GM12878 (cell line): ENCODE results near the gene MAML2. TPM values are rescaled to one million over a fixed set of nuclear protein-coding genes. Genes with fewer than 3 reads are reported as not detected.

Experiments
- ATAC-seq: fragments of 200-7000 bp; cut with Tn5 transposase; 3 replicates; pipeline ENCODE4 v1.9.1; 2020; ENCODE audit warnings: mild to moderate bottlenecking, moderate library complexity
- BruUV-seq: library from RNA; stranded (reverse); fragments of 400-500 nt; replicated peaks from 2 replicates; lab custom pipeline; 2021; lab: Mats Ljungman, UMichigan
- CTCF ChIA-PET: fragments of 300-600 bp; sonication (Branson Sonifier 250); formaldehyde crosslinking; extraction: SDS; loops from one replicate; lab custom pipeline; 2021; ENCODE audit warnings: inconsistent platforms; lab: Yijun Ruan, JAX
- POLR2A ChIA-PET: fragments of 350-600 bp; formaldehyde crosslinking; extraction: SDS; loops from one replicate; lab custom pipeline; 2021; ENCODE audit warnings: inconsistent platforms; lab: Charles Lee
- RAD21 ChIA-PET: fragments of 300-600 bp; sonication (Branson Sonifier 250); formaldehyde crosslinking; loops from one replicate; lab custom pipeline; 2023; ENCODE audit warnings: antibody characterized with exemption; ENCODE audit not compliant: unreplicated experiment; lab: Charles Lee
- SMC1A ChIA-PET: fragments of 300-600 bp; sonication (Branson Sonifier 250); formaldehyde crosslinking; loops from one replicate; lab custom pipeline; 2023; ENCODE audit not compliant: unreplicated experiment, uncharacterized antibody; lab: Charles Lee
- DNase-seq: peaks from one replicate; pipeline ENCODE4 v3.0.0-alpha.2; 2011; ENCODE audit warnings: low read depth, low spot score
- FAIRE-seq: peaks from 3 replicates; lab custom pipeline; 2011; peaks lifted over from hg19 to GRCh38; lab: Jason Lieb, UNC
- H2AFZ ChIP-seq: 2 replicates; pipeline ENCODE4 v1.6.0; 2011; ENCODE audit warnings: low read depth, low read length, control low read depth; ENCODE audit not compliant: control insufficient read depth
- H3K27ac ChIP-seq: 2 replicates; pipeline ENCODE4 v1.5.1; 2011; ENCODE audit warnings: control low read depth; ENCODE audit not compliant: control insufficient read depth, insufficient read depth
- H3K27me3 ChIP-seq, 2 experiments: replicated peaks in 1 of 2; 2 replicates each; pipeline versions ENCODE4 v1.6.0 to v1.6.1; 2011; ENCODE audit warnings: low read length in 1 of 2; ENCODE audit not compliant: control insufficient read depth in 2 of 2, insufficient read depth in 2 of 2
- H3K36me3 ChIP-seq, 2 experiments: 2 replicates each; pipeline ENCODE4 v1.5.1; 2011; ENCODE audit warnings: low read length in 1 of 2; ENCODE audit not compliant: control insufficient read depth in 2 of 2, insufficient read depth in 2 of 2
- H3K4me1 ChIP-seq: 2 replicates; pipeline ENCODE4 v1.6.1; 2011; ENCODE audit warnings: mild to moderate bottlenecking, low read length, moderate library complexity, mixed read lengths; ENCODE audit not compliant: control insufficient read depth, insufficient read depth
- H3K4me2 ChIP-seq: 2 replicates; pipeline ENCODE4 v1.6.0; 2011; ENCODE audit warnings: control low read depth; ENCODE audit not compliant: control insufficient read depth, insufficient read depth
- H3K4me3 ChIP-seq: fragments of 200-600 bp; sonication (generic); 2 replicates; pipeline ENCODE4 v1.5.1; 2016
- H3K79me2 ChIP-seq: 2 replicates; pipeline ENCODE4 v1.6.0; 2011; ENCODE audit warnings: low read length; ENCODE audit not compliant: control insufficient read depth, insufficient read depth
- H3K9ac ChIP-seq: 2 replicates; pipeline ENCODE4 v1.8.0; 2011; ENCODE audit warnings: low read length, control low read depth, mixed read lengths; ENCODE audit not compliant: control insufficient read depth, insufficient read depth
- H3K9me3 ChIP-seq: replicated peaks from 3 replicates; pipeline ENCODE4 v1.5.1; 2011; ENCODE audit warnings: mild to moderate bottlenecking, low read length; ENCODE audit not compliant: control insufficient read depth, insufficient read depth
- H4K20me1 ChIP-seq: 2 replicates; pipeline ENCODE4 v1.6.0; 2011; ENCODE audit not compliant: control insufficient read depth, insufficient read depth
- ATF7 ChIP-seq: fragments of 450-650 bp; IDR thresholded peaks from 2 replicates; pipeline ENCODE4 v1.6.1; 2016; ENCODE audit warnings: low read depth, mild to moderate bottlenecking
- CEBPB ChIP-seq, 2 experiments: fragments of 150-350 bp in 1 of 2; IDR thresholded peaks; 2 replicates each; pipeline ENCODE4 v1.6.1; 2012 to 2014; ENCODE audit warnings: low read depth in 2 of 2, low read length in 2 of 2, borderline replicate concordance in 1 of 2, inconsistent platforms in 1 of 2
- CHD4 ChIP-seq: fragments of 200-600 bp; sonication (generic); IDR thresholded peaks from 2 replicates; pipeline ENCODE4 v1.6.1; 2016; ENCODE audit warnings: mild to moderate bottlenecking
- KDM1A ChIP-seq: fragments of 200-600 bp; sonication (generic); IDR thresholded peaks from 2 replicates; pipeline ENCODE4 v1.6.1; 2016; ENCODE audit warnings: borderline replicate concordance
- NR2F1 ChIP-seq: fragments of 450-650 bp; conservative IDR thresholded peaks from 2 replicates; pipeline ENCODE4 v1.6.1; 2017; ENCODE audit warnings: mild to moderate bottlenecking
- POLR2AphosphoS2 ChIP-seq: IDR thresholded peaks from 2 replicates; pipeline ENCODE4 v1.6.1; 2011; ENCODE audit warnings: low read depth, mild to moderate bottlenecking, low read length, improper control_type of control experiment, moderate library complexity
- WGBS: methylation state at CpG from one replicate; pipeline ENCODE4 v1.1.6; 2016; ENCODE audit warnings: low lambda C conversion rate; ENCODE audit not compliant: insufficient replicate concordance, insufficient coverage; ENCODE audit errors: missing lambda C conversion rate; 5-methylcytosine and 5-hydroxymethylcytosine counted together
- in situ Hi-C: fragments of 300-500 bp; cut with MboI; formaldehyde crosslinking; loops from 9 replicates; pipeline ENCODE4 v1.14.3; 2018; ENCODE audit warnings: mixed read lengths
- intact Hi-C: fragments of 100-400 bp; cut with micrococcal nuclease; formaldehyde crosslinking; loops from one replicate; pipeline ENCODE4 v1.14.2; 2022; ENCODE audit not compliant: unreplicated experiment
- polyA plus RNA-seq, 11 experiments: library from polyadenylated mRNA; depleted of rRNA in 4 of 11; unstranded in 6 of 11; stranded (reverse) in 5 of 11; fragments of >200 nt; fragmentation: Nextera tagmentation in 4 of 11; fragmentation: Illumina TruSeq in 1 of 11; extraction: Ambion mirVana in 4 of 11; extraction: Trizol in 1 of 11; gene quantifications; 1 replicate in 1 of 11; 2 replicates in 10 of 11; pipeline versions ENCODE4 v1.2.1 to v1.2.3, GENCODE V29; 2011 to 2016; ENCODE audit warnings: inconsistent platforms in 2 of 11, missing spikeins in 2 of 11, low read depth in 1 of 11
- total RNA-seq, 4 experiments: library from RNA; depleted of rRNA in 3 of 4; stranded (reverse); fragments of >200 nt in 3 of 4; fragmentation: Illumina TruSeq in 1 of 4; extraction: Trizol in 1 of 4; gene quantifications; 2 replicates each; pipeline versions ENCODE4 v1.2.1 to v1.2.3, GENCODE V29; 2013 to 2021
- TF ChIP-seq, protein P1 (sequence below): fragments of 450-650 bp; IDR thresholded peaks from 2 replicates; pipeline ENCODE4 v1.6.1; 2017; ENCODE audit warnings: mild to moderate bottlenecking, moderate library complexity
- TF ChIP-seq, protein P2 (sequence below): IDR thresholded peaks from 2 replicates; pipeline ENCODE4 v1.6.1; 2011; ENCODE audit warnings: mild to moderate bottlenecking, low read depth, low read length, moderate library complexity; ENCODE audit not compliant: insufficient replicate concordance
- TF ChIP-seq, protein P3 (sequence below): fragments of 450-650 bp; IDR thresholded peaks from 2 replicates; pipeline ENCODE4 v1.6.1; 2017; ENCODE audit warnings: borderline replicate concordance
- TF ChIP-seq, protein P4 (sequence below): fragments of 450-650 bp; formaldehyde crosslinking; IDR thresholded peaks from 2 replicates; pipeline ENCODE4 v1.5.0; 2022; ENCODE audit warnings: mild to moderate bottlenecking, missing genetic modification characterization
- TF ChIP-seq, protein P5 (sequence below): fragments of 450-650 bp; IDR thresholded peaks from 2 replicates; pipeline ENCODE4 v1.6.1; 2016; ENCODE audit warnings: mild to moderate bottlenecking

The MAML2 gene
- total and polyA plus RNA-seq, 10 of the 15 experiments (the other 5 are each of a cell fraction or from before 2014, with no cell fraction given): 2.5 to 15.1 (median 12.0) TPM

DNA sequence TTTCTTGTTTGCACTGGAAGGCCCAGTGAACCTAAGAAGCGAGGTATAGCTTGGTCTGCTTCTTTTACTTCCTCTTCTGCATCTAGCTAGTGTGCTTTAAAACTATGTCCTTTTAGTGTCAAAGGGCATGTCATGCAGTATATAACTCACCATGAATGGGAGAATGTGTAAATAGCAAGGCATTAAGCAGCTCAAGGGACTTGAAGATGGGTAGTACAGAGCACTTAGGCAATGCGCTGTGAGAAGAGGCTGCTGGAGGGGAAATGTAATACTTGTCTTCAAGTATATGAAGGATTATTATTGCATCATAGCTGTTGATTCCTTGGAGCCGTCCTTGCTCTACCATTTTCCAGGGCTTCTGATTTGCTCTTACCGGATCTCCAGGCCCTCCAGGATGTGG lies 7.6 kb downstream of the MAML2 start:
- H3K9me3 ChIP-seq: no peaks in the 10 kb centered on the region; the same call in 2 of the 3 replicates
- H3K27me3 ChIP-seq: no peaks in the 10 kb centered on the region
- H3K4me2 ChIP-seq: peak overlapping the region; percentile 48
- FAIRE-seq (no peak), ATAC-seq (peak; percentile 9; the same call in 1 of the 3 replicates), DNase-seq (no peak)
- no peak overlapping the region for H3K4me3 ChIP-seq
- H3K79me2 ChIP-seq: peaks cover 96% of the 10 kb centered on the region
- ChIA-PET RAD21 (interaction anchor here (0.6 to 11.4 kb wide), 12 partner anchors 15 to 282 kb away, joined by 3 to 213 read pairs (median 4); no protein-coding TSS in a partner anchor), POLR2A (interaction anchor here (0.9 to 1.3 kb wide), 4 partner anchors 10 to 259 kb away, joined by 3 to 4 read pairs (median 3); no protein-coding TSS in a partner anchor), SMC1A (interaction anchor here (0.6 to 11.9 kb wide), 26 partner anchors 8 to 718 kb away, joined by 3 to 189 read pairs (median 4); partner anchors contain the start of genes CCDC82 and JRKL), CTCF (interaction anchor here (0.6 to 11.4 kb wide), 8 partner anchors 8 to 282 kb away, joined by 3 to 256 read pairs (median 4); partner anchors contain the start of gene MAML2)
- H3K27ac ChIP-seq: no peak overlapping the region
- H4K20me1 ChIP-seq: no peaks in the 10 kb centered on the region
- BruUV-seq: no TSS peak
- H3K36me3 ChIP-seq: peaks cover 0 to 5% of the 10 kb centered on the region in 2 experiments; a peak in 1 of 4 replicates
- WGBS: 96% methylated on average over 4 of the region's 4 CpGs
- peaks cover 16% of the 10 kb centered on the region for H3K4me1 ChIP-seq
- H3K9ac ChIP-seq: no peak overlapping the region
- in situ Hi-C loops (no loop called here), intact Hi-C loops (no loop called here)
- H2AFZ ChIP-seq: no peak overlapping the region
- TF ChIP-seq POLR2AphosphoS2 (no peak), KDM1A (no peak), NR2F1 (peak; percentile 31; the same call in 1 of the 2 replicates), ATF7 (no peak), CHD4 (no peak), CEBPB (IDR thresholded peaks at IDR 0.05; ENCODE audit: borderline replicate concordance in 1 of 2, low read depth in 2 of 2, low read length in 2 of 2) (no peak)
- TF ChIP-seq, protein P1, sequence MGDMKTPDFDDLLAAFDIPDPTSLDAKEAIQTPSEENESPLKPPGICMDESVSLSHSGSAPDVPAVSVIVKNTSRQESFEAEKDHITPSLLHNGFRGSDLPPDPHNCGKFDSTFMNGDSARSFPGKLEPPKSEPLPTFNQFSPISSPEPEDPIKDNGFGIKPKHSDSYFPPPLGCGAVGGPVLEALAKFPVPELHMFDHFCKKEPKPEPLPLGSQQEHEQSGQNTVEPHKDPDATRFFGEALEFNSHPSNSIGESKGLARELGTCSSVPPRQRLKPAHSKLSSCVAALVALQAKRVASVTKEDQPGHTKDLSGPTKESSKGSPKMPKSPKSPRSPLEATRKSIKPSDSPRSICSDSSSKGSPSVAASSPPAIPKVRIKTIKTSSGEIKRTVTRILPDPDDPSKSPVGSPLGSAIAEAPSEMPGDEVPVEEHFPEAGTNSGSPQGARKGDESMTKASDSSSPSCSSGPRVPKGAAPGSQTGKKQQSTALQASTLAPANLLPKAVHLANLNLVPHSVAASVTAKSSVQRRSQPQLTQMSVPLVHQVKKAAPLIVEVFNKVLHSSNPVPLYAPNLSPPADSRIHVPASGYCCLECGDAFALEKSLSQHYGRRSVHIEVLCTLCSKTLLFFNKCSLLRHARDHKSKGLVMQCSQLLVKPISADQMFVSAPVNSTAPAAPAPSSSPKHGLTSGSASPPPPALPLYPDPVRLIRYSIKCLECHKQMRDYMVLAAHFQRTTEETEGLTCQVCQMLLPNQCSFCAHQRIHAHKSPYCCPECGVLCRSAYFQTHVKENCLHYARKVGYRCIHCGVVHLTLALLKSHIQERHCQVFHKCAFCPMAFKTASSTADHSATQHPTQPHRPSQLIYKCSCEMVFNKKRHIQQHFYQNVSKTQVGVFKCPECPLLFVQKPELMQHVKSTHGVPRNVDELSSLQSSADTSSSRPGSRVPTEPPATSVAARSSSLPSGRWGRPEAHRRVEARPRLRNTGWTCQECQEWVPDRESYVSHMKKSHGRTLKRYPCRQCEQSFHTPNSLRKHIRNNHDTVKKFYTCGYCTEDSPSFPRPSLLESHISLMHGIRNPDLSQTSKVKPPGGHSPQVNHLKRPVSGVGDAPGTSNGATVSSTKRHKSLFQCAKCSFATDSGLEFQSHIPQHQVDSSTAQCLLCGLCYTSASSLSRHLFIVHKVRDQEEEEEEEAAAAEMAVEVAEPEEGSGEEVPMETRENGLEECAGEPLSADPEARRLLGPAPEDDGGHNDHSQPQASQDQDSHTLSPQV: no peak
- TF ChIP-seq, protein P2, sequence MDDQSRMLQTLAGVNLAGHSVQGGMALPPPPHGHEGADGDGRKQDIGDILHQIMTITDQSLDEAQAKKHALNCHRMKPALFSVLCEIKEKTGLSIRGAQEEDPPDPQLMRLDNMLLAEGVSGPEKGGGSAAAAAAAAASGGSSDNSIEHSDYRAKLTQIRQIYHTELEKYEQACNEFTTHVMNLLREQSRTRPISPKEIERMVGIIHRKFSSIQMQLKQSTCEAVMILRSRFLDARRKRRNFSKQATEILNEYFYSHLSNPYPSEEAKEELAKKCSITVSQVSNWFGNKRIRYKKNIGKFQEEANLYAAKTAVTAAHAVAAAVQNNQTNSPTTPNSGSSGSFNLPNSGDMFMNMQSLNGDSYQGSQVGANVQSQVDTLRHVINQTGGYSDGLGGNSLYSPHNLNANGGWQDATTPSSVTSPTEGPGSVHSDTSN: no peak
- TF ChIP-seq, protein P3, sequence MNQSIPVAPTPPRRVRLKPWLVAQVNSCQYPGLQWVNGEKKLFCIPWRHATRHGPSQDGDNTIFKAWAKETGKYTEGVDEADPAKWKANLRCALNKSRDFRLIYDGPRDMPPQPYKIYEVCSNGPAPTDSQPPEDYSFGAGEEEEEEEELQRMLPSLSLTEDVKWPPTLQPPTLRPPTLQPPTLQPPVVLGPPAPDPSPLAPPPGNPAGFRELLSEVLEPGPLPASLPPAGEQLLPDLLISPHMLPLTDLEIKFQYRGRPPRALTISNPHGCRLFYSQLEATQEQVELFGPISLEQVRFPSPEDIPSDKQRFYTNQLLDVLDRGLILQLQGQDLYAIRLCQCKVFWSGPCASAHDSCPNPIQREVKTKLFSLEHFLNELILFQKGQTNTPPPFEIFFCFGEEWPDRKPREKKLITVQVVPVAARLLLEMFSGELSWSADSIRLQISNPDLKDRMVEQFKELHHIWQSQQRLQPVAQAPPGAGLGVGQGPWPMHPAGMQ: no peak
- TF ChIP-seq, protein P4, sequence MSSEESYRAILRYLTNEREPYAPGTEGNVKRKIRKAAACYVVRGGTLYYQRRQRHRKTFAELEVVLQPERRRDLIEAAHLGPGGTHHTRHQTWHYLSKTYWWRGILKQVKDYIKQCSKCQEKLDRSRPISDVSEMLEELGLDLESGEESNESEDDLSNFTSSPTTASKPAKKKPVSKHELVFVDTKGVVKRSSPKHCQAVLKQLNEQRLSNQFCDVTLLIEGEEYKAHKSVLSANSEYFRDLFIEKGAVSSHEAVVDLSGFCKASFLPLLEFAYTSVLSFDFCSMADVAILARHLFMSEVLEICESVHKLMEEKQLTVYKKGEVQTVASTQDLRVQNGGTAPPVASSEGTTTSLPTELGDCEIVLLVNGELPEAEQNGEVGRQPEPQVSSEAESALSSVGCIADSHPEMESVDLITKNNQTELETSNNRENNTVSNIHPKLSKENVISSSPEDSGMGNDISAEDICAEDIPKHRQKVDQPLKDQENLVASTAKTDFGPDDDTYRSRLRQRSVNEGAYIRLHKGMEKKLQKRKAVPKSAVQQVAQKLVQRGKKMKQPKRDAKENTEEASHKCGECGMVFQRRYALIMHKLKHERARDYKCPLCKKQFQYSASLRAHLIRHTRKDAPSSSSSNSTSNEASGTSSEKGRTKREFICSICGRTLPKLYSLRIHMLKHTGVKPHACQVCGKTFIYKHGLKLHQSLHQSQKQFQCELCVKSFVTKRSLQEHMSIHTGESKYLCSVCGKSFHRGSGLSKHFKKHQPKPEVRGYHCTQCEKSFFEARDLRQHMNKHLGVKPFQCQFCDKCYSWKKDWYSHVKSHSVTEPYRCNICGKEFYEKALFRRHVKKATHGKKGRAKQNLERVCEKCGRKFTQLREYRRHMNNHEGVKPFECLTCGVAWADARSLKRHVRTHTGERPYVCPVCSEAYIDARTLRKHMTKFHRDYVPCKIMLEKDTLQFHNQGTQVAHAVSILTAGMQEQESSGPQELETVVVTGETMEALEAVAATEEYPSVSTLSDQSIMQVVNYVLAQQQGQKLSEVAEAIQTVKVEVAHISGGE (CRISPR knock-in tag): no peak
- TF ChIP-seq, protein P5, sequence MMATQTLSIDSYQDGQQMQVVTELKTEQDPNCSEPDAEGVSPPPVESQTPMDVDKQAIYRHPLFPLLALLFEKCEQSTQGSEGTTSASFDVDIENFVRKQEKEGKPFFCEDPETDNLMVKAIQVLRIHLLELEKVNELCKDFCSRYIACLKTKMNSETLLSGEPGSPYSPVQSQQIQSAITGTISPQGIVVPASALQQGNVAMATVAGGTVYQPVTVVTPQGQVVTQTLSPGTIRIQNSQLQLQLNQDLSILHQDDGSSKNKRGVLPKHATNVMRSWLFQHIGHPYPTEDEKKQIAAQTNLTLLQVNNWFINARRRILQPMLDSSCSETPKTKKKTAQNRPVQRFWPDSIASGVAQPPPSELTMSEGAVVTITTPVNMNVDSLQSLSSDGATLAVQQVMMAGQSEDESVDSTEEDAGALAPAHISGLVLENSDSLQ: no peak
